ENCODE data around the gene SYTL2. TPM values are rescaled to one million over a fixed set of nuclear protein-coding genes. Genes with fewer than 3 reads are reported as not detected.

Gene SYTL2
- total RNA-seq, 1 experiment from 2014 or later = 5.2 TPM

DNA sequence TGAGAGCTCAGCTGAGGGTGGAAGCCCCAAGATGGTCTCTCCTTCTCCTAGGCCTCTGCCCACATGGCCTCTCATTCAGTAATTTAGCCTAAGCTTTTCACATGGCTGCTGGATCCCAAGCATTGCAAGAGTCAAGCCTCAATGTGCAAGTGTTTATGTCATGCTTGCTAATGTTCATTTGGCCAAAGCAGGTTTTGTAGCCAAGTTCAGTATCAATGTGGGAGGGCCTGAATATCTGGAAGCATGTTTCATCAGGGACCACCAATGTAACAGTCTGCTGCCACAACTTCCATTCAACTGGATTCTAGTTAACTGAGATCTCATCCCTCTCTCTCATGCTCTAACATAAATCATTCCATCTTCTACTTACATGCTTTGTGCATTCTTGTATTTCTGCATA, 8.5 kb upstream of the SYTL2 start:
- H3K27me3 ChIP-seq (ENCODE audit: insufficient read depth, low read length) = no peaks in the 10 kb centered on the region
- H2BK120ac ChIP-seq (ENCODE audit: low read depth, low read length, poor library complexity, severe bottlenecking) = no peak overlapping the region
- H2AFZ ChIP-seq (ENCODE audit: low read length) = no peak overlapping the region
- H3K4me2 ChIP-seq (ENCODE audit: insufficient read depth, insufficient read length, low read length) = no peak overlapping the region
- H4K20me1 ChIP-seq (ENCODE audit: control insufficient read depth, insufficient read depth, insufficient read length) = no peaks in the 10 kb centered on the region
- H2BK15ac ChIP-seq (ENCODE audit: low read depth, low read length) = no peak overlapping the region
- no peak overlapping the region for H4K5ac ChIP-seq (ENCODE audit: insufficient read length, low read depth, low read length)
- H3K23ac ChIP-seq (ENCODE audit: insufficient read length, low read depth, low read length) = no peak overlapping the region
- no peaks in the 10 kb centered on the region for H3K23me2 ChIP-seq (ENCODE audit: insufficient read length, low read depth, low read length, poor library complexity, severe bottlenecking)
- Mint-ChIP-seq H3K9me3 (no peaks in the 10 kb centered on the region), H3K4me3 (no peak overlapping the region), H3K4me1 (no peaks in the 10 kb centered on the region), H3K36me3 (ENCODE audit: insufficient read depth in 1 of 3, low read depth in 3 of 3) (no peaks in the 10 kb centered on the region), H3K27me3 (ENCODE audit: low read depth) (no peaks in the 10 kb centered on the region), H3K27ac (no peak overlapping the region)
- no peak overlapping the region for H3K27ac ChIP-seq (ENCODE audit: insufficient read length, low read depth, low read length)
- H2BK12ac ChIP-seq (ENCODE audit: insufficient read length, low read depth, low read length) = no peak overlapping the region
- H2BK5ac ChIP-seq (ENCODE audit: insufficient read length, low read length) = no peak overlapping the region
- H3K18ac ChIP-seq (ENCODE audit: insufficient read length, low read depth, low read length) = no peak overlapping the region
- no peaks in the 10 kb centered on the region for H3K9me3 ChIP-seq (ENCODE audit: control insufficient read depth, low read depth, low read length)
- H3K79me2 ChIP-seq (ENCODE audit: insufficient read depth, low read length) = no peaks in the 10 kb centered on the region
- H3K9ac ChIP-seq (ENCODE audit: extremely low read depth, insufficient read length, low read length) = no peak overlapping the region
- H3K4me1 ChIP-seq (ENCODE audit: insufficient read depth, low read length) = no peaks in the 10 kb centered on the region
- H4K8ac ChIP-seq (replicated peaks; ENCODE audit: insufficient read length, low read depth, low read length) = no peak overlapping the region
- H3K14ac ChIP-seq (ENCODE audit: insufficient read depth, low read length) = no peak overlapping the region
- no peak overlapping the region for H2AK5ac ChIP-seq (ENCODE audit: insufficient read length, low read length)
- TF ChIP-seq, protein P1, sequence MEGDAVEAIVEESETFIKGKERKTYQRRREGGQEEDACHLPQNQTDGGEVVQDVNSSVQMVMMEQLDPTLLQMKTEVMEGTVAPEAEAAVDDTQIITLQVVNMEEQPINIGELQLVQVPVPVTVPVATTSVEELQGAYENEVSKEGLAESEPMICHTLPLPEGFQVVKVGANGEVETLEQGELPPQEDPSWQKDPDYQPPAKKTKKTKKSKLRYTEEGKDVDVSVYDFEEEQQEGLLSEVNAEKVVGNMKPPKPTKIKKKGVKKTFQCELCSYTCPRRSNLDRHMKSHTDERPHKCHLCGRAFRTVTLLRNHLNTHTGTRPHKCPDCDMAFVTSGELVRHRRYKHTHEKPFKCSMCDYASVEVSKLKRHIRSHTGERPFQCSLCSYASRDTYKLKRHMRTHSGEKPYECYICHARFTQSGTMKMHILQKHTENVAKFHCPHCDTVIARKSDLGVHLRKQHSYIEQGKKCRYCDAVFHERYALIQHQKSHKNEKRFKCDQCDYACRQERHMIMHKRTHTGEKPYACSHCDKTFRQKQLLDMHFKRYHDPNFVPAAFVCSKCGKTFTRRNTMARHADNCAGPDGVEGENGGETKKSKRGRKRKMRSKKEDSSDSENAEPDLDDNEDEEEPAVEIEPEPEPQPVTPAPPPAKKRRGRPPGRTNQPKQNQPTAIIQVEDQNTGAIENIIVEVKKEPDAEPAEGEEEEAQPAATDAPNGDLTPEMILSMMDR (conservative IDR thresholded peaks at IDR 0.05) = no peak
- H2BK20ac ChIP-seq (ENCODE audit: low read depth, low read length, poor library complexity, severe bottlenecking) = no peak overlapping the region
- H4K91ac ChIP-seq (ENCODE audit: insufficient read length, low read depth, low read length) = no peak overlapping the region
- H3K4ac ChIP-seq (ENCODE audit: low read depth, low read length) = no peak overlapping the region
- DNase-seq = no peak
- no peak overlapping the region for H3K56ac ChIP-seq (ENCODE audit: insufficient read length, low read depth, low read length)
- H3K79me1 ChIP-seq (ENCODE audit: insufficient read depth, low read depth, low read length, poor library complexity, severe bottlenecking) = no peaks in the 10 kb centered on the region
- H3T11ph ChIP-seq (ENCODE audit: low read length) = no peak overlapping the region
